ENCODE measurements around the gene NHS. TPM values are rescaled to one million over a fixed set of nuclear protein-coding genes. Genes with fewer than 3 reads are reported as not detected.

NHS gene
- total RNA-seq, 4 donors from 2014 or later: 13.2 to 39.0 (median 31.5) TPM

- WGBS, 2 donors: 82 to 92% methylated on average over 6 of the region's 6 CpGs
- no peak for DNase-seq (ENCODE audit: low spot score in 2 of 2)
- TF ChIP-seq CTCF (IDR thresholded peaks at IDR 0.05): no peak
- no peak for TF ChIP-seq POLR2A (IDR thresholded peaks at IDR 0.05)
- TF ChIP-seq EP300 (IDR thresholded peaks at IDR 0.05): no peak
- Histone ChIP-seq H3K27ac (no peak overlapping the region), H3K36me3 (no peaks in the 10 kb centered on the region), H3K9me3 (no peaks in the 10 kb centered on the region), H3K4me1 (peaks cover 0 to 9% (median 0%) of the 10 kb centered on the region in 4 donors), H3K27me3 (no peaks in the 10 kb centered on the region), H3K4me3 (no peak overlapping the region)
These were observed 212.4 kb downstream of the NHS start for GRCh38 chrX:17587366-17587765.

- Histone ChIP-seq H3K9me3 (no peaks in the 10 kb centered on the region), H3K36me3 (no peaks in the 10 kb centered on the region), H3K4me3 (no peak overlapping the region), H3K27me3 (no peaks in the 10 kb centered on the region), H3K27ac (no peak overlapping the region), H3K4me1 (peaks cover 0 to 9% (median 0%) of the 10 kb centered on the region in 4 donors)
- TF ChIP-seq CTCF (IDR thresholded peaks at IDR 0.05) (no peak), POLR2A (IDR thresholded peaks at IDR 0.05) (no peak), EP300 (IDR thresholded peaks at IDR 0.05) (no peak)
- no peak for DNase-seq (ENCODE audit: low spot score in 2 of 2)
- WGBS, 2 donors: 59 to 86% methylated on average over 3 of the region's 3 CpGs
These were observed 213.3 kb downstream of the NHS start for GRCh38 chrX:17588303-17588702.

- H3K9me3 ChIP-seq: no peaks in the 10 kb centered on the region
- peaks cover 0 to 12% (median 0%) of the 10 kb centered on the region in 4 donors for H3K4me1 ChIP-seq
- TF ChIP-seq CTCF (IDR thresholded peaks at IDR 0.05) (peak; percentile 34 to 70 (median 62)), EP300 (IDR thresholded peaks at IDR 0.05) (peak in 1 of 2 donors; percentile 33), POLR2A (IDR thresholded peaks at IDR 0.05) (no peak)
- peak overlapping the region in 1 of 4 donors; percentile 19 for H3K4me3 ChIP-seq
- H3K27ac ChIP-seq: peak overlapping the region in 2 of 4 donors; percentile 21 to 70
- 32 to 37% methylated on average over 9 of the region's 9 CpGs for WGBS, 2 donors
- H3K27me3 ChIP-seq: no peaks in the 10 kb centered on the region
- H3K36me3 ChIP-seq: no peaks in the 10 kb centered on the region
- peak; percentile 29 to 54 for DNase-seq (ENCODE audit: low spot score in 2 of 2)
These were observed 216.1 kb downstream of the NHS start for GRCh38 chrX:17590892-17591740.

- no peak for DNase-seq (ENCODE audit: low spot score in 2 of 2)
- WGBS, 2 donors: 21 to 55% methylated on average over 4 of the region's 4 CpGs
- TF ChIP-seq POLR2A (IDR thresholded peaks at IDR 0.05) (no peak), EP300 (IDR thresholded peaks at IDR 0.05) (no peak), CTCF (IDR thresholded peaks at IDR 0.05) (no peak)
- H3K4me1 ChIP-seq: peaks cover 0 to 18% (median 0%) of the 10 kb centered on the region in 4 donors
- no peaks in the 10 kb centered on the region for H3K9me3 ChIP-seq
- H3K27me3 ChIP-seq: no peaks in the 10 kb centered on the region
- H3K27ac ChIP-seq: peak overlapping the region in 2 of 4 donors; percentile 21 to 70
- no peaks in the 10 kb centered on the region for H3K36me3 ChIP-seq
- H3K4me3 ChIP-seq: peak overlapping the region in 1 of 4 donors; percentile 19
These were observed 216.7 kb downstream of the NHS start for GRCh38 chrX:17591741-17592110.

- DNase-seq (ENCODE audit: low spot score in 2 of 2): no peak
- no peaks in the 10 kb centered on the region for H3K9me3 ChIP-seq
- H3K4me3 ChIP-seq: no peak overlapping the region
- H3K27me3 ChIP-seq: no peaks in the 10 kb centered on the region
- 45 to 63% methylated on average over 1 of the region's 1 CpG for WGBS, 2 donors
- no peaks in the 10 kb centered on the region for H3K36me3 ChIP-seq
- TF ChIP-seq POLR2A (IDR thresholded peaks at IDR 0.05) (no peak), EP300 (IDR thresholded peaks at IDR 0.05) (peak; percentile 19 to 61)
- peak overlapping the region in 3 of 4 donors; percentile 14 to 76 (median 70) for H3K27ac ChIP-seq
- peaks cover 0 to 20% (median 0%) of the 10 kb centered on the region in 4 donors for H3K4me1 ChIP-seq
These were observed 217.1 kb downstream of the NHS start for GRCh38 chrX:17592117-17592516.
